Thyroid gland (tissue), 4 donors: ENCODE measurements around the gene PPP2R5B.

Source experiments
- CTCF ChIP-seq, 6 experiments: fragments of 200-600 bp in 3 of 6; fragments of 450-650 bp in 3 of 6; sonication (generic) in 3 of 6; IDR thresholded peaks; one replicate each; pipeline ENCODE4 v1.5.1; 2016 to 2019; ENCODE audit warnings: antibody characterized with exemption in 6 of 6, mild to moderate bottlenecking in 2 of 6, inconsistent platforms in 1 of 6, moderate library complexity in 1 of 6
- POLR2A ChIP-seq, 2 donors: fragments of 450-650 bp; IDR thresholded peaks; one replicate each; pipeline ENCODE4 v1.6.1; 2017; ENCODE audit warnings: antibody characterized with exemption in 2 of 2, mild to moderate bottlenecking in 2 of 2, moderate library complexity in 1 of 2

- TF ChIP-seq POLR2A (IDR thresholded peaks at IDR 0.05) (no peak), CTCF (IDR thresholded peaks at IDR 0.05) (no peak)
These were observed 32.1 kb upstream of the PPP2R5B start for GRCh38 chr11:64892411-64892831.
